B cell (primary cell): ENCODE results near the gene NAA80.

ENCODE experiments used
- CTCF ChIP-seq: fragments of 200-600 bp; IDR thresholded peaks from one replicate; pipeline ENCODE4 v1.8.0; 2022; ENCODE audit warnings: antibody characterized with exemption, mild to moderate bottlenecking
- EZH2 ChIP-seq: IDR thresholded peaks from 2 replicates; pipeline ENCODE4 v1.6.1; 2012; ENCODE audit warnings: borderline replicate concordance, low read depth, mild to moderate bottlenecking, moderate library complexity, low read length; ENCODE audit not compliant: insufficient read depth, poor library complexity, severe bottlenecking

DNA sequence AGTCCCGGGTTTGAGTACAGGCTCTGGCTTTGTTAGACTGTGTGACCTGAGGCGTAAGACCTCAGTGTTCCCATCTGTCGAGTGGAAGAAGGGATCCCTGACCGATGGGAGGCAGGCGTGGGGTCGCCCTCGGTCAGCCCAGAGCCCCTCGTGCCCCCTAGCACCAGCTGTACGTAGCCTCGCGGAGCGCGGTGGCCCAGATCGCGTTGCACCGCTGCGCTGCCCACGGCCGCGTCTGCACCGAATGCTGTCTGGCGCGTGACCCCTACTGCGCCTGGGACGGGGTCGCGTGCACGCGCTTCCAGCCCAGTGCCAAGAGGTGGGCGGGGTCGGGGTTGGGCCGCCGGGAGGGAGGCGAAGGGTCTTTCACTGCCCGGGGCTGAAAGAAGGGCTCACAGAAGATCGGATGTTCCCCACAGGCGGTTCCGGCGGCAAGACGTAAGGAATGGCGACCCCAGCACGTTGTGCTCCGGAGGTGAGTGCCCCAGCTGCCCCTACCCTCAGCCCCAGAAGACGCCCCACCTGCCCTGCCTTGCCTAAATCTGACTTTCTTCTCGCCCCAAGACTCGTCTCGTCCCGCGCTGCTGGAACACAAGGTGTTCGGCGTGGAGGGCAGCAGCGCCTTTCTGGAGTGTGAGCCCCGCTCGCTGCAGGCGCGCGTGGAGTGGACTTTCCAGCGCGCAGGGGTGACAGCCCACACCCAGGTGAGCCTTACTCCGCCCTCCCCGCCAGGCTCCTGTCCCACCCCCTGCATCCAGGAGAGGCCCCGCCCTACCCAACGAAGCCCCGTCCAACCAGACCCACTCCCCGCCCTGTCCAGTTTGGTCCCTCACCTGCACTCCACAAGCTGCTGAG, 23.8 kb downstream of the NAA80 start:
- TF ChIP-seq CTCF (no peak), EZH2 (no peak)
